ENCODE measurements around the gene BCL3.

BCL3 gene

GRCh38 chr19:44803442-44804428, 55.2 kb downstream of the BCL3 start:
- in situ Hi-C loops (cut with HindIII; ENCODE audit: low pct_ligation_motif_present, low pct_unique_long_range_greater_than_20kb, low sequenced_read_pairs): no loop called here
- no peak for DNase-seq

- no peak for DNase-seq
- in situ Hi-C loops (cut with HindIII; ENCODE audit: low pct_ligation_motif_present, low pct_unique_long_range_greater_than_20kb, low sequenced_read_pairs): no loop called here
These were observed 57.8 kb downstream of the BCL3 start for GRCh38 chr19:44806291-44806690.

GRCh38 chr19:44807162-44807561, 58.7 kb downstream of the BCL3 start:
- DNase-seq: peak; percentile 18
- in situ Hi-C loops (cut with HindIII; ENCODE audit: low pct_ligation_motif_present, low pct_unique_long_range_greater_than_20kb, low sequenced_read_pairs): no loop called here

DNA sequence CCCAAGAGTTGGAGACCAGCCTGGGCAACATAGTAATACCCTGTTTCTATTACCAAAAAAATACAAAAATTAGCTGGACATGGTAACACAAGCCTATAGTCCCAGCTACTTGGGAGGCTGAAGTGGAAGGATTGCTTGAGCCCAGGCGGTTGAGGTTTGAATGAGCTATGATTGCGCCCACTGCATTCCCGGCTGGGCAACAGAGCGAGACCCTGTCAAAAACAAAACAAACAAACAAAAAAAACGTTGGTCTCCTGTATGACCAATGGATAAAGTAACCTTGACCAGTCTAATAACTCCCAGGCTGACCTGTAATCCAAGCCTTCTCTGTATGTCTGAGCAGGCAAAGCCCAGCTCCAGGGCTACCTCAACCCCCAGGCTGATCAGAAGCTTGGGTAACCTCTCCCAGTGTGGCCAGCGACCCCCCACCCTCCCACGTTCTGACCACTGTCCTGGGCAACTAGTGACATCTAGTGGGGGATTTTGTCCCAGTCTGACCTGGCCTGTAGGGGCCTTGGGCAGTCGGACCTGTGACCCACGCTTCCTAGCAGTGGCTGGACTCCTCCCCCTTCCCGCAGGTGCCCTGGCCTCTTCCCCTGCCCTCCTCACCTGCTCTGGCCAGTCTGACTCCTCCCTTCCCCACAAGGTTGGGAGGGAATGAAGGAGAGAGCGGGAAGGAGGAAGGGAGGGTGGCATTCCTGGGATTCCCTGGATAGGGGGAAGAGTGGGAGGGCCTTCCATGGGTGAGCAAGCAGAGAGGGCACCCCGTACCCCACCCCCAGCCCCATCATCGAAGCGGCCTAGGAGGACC, 59.3 kb downstream of the BCL3 start:
- in situ Hi-C loops (cut with HindIII; ENCODE audit: low pct_ligation_motif_present, low pct_unique_long_range_greater_than_20kb, low sequenced_read_pairs): no loop called here
- DNase-seq: peak; percentile 79

DNA sequence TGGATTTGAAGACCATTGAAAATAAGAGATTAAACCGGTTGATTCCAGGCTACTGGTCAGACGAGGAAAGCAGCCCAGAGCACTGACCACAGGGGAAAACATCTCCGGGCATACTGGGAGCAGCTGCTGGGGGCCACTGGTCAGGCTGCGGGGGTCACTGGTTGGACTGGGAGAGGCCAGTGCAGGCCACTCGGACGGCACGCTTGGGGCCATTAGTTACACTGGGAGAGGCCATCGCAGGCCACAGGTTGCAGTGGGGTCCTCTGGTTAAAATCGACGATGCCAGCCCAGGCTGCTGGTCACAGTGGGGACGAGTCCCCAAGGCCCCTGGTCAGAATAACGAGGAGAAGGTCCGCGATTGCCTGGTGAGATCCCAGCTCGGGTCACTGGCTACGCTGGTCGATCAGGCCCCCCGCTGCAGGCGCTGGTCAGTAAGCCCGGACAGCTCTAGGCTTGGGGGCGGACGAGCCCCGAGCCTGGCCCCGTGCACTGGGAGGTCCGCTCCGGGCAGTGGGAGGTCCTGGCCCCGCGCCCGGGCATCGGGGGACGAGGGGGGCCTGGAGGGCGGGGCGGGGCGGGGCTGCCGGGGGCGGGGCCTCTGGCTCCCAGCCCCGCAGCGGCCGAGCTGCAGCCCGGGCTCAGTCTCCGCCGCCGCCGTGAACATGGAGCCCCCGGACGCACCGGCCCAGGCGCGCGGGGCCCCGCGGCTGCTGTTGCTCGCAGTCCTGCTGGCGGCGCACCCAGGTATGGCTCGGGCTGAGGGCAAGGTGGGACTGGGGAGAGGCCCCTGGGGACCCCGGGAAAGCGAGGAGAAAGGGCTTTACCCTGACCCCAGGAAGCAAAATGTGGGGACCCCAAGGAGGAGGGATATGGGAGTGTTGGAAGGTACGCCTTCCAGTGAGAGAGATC, 60.2 kb downstream of the BCL3 start, which contains the start of gene BCAM:
BCAM (plus strand) TSS at position 641 of the 909 bp plus-strand sequence; CDS start at position 663, 22 bp downstream.
- in situ Hi-C loops (cut with HindIII; ENCODE audit: low pct_ligation_motif_present, low pct_unique_long_range_greater_than_20kb, low sequenced_read_pairs): no loop called here
- DNase-seq: peak; percentile 84
